ENCODE measurements around the gene TAS2R4. TPM values are rescaled to one million over a fixed set of nuclear protein-coding genes. Genes with fewer than 3 reads are reported as not detected.

Gene TAS2R4
- total and polyA plus RNA-seq, 2 of the 8 experiments (the other 6 are each of a cell fraction or from before 2014, with no cell fraction given), result 0.88 to 1.3 TPM

DNA sequence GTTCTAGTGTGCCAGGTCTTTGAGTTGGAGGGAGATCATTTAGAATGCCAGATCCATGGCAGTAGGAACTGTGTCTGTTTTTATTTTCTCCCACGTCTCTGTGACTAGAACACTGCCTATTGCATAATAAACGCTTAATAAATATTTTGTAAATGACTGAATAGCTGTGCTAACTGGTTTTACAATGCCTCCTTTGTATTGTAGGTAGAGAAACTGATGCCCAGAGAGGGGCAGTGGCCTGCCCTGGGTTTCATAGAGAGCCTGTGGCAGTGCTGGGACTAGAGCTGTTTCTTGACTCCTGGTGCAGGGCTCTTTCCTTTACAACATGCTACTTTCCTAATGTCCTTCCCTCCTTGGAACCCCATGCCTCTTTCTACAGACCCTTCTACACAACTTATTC is 16.1 kb downstream of the TAS2R4 start:
- Histone ChIP-seq H3K27me3 (replicated peaks in 1 of 4; ENCODE audit: control insufficient read depth in 3 of 4, extremely low read depth in 1 of 4, insufficient read depth in 3 of 4, low read length in 3 of 4) (no peaks in the 10 kb centered on the region), H3K79me1 (ENCODE audit: low read depth, low read length) (no peaks in the 10 kb centered on the region), H4K20me1 (replicated peaks in 1 of 2; ENCODE audit: control insufficient read depth in 1 of 2, insufficient read depth in 2 of 2, low read length in 2 of 2) (no peaks in the 10 kb centered on the region), H3K4me2 (ENCODE audit: insufficient read depth in 1 of 2, low read depth in 2 of 2, low read length in 2 of 2) (no peak overlapping the region), H3K9me3 (ENCODE audit: insufficient read depth in 2 of 2, low read depth in 1 of 2, low read length in 1 of 2) (no peaks in the 10 kb centered on the region), H2BK120ac (replicated peaks; ENCODE audit: low read depth, low read length) (no peak overlapping the region), H3K23ac (ENCODE audit: insufficient read length) (no peak overlapping the region), H3K14ac (ENCODE audit: insufficient read length) (no peak overlapping the region), H3K4ac (replicated peaks; ENCODE audit: insufficient read length, low read depth, low read length) (no peak overlapping the region), H2BK20ac (ENCODE audit: low read length) (no peak overlapping the region), H3K79me2 (ENCODE audit: control insufficient read depth in 1 of 2, insufficient read depth in 2 of 2, low read length in 2 of 2) (no peaks in the 10 kb centered on the region), H2BK15ac (ENCODE audit: low read length) (no peak overlapping the region), H3K4me1 (replicated peaks in 1 of 4; ENCODE audit: control insufficient read depth in 3 of 4, insufficient read depth in 4 of 4, low read length in 3 of 4) (no peaks in the 10 kb centered on the region), H2BK5ac (ENCODE audit: low read depth, low read length) (no peak overlapping the region), H3K36me3 (ENCODE audit: control insufficient read depth in 2 of 4, insufficient read depth in 4 of 4, low read length in 3 of 4) (peaks cover 0 to 19% (median 6%) of the 10 kb centered on the region in 4 experiments; a peak in 3 of 8 replicates), H3K23me2 (ENCODE audit: low read depth, low read length) (no peaks in the 10 kb centered on the region), H3K18ac (ENCODE audit: extremely low read depth, low read length) (no peak overlapping the region), H4K8ac (ENCODE audit: extremely low read depth, insufficient read depth, low read length) (no peak overlapping the region), H4K5ac (ENCODE audit: insufficient read length, low read depth, low read length) (no peak overlapping the region), H3K56ac (replicated peaks; ENCODE audit: insufficient read length, low read depth, low read length) (no peak overlapping the region), H3K9ac (replicated peaks in 1 of 4; ENCODE audit: extremely low read depth in 1 of 4, low read depth in 3 of 4, low read length in 3 of 4) (no peak overlapping the region), H3K4me3 (ENCODE audit: extremely low read depth in 1 of 4, insufficient read depth in 2 of 4, low read depth in 3 of 4, low read length in 4 of 4) (no peak overlapping the region), H2AK5ac (ENCODE audit: low read depth, low read length) (no peak overlapping the region), H4K91ac (replicated peaks; ENCODE audit: insufficient read length, low read length) (no peak overlapping the region), H2BK12ac (ENCODE audit: low read depth, low read length) (no peak overlapping the region), H3K27ac (ENCODE audit: low read depth, low read length) (no peak overlapping the region), H2AFZ (ENCODE audit: low read length) (no peak overlapping the region)
- POLR2A ChIA-PET (ENCODE audit: partially characterized antibody), result no interaction called here
- 86% methylated on average over 2 of the region's 2 CpGs; no CpG with 5 or more reads in 1 of the 2 experiments for WGBS, 2 experiments (ENCODE audit: extremely low coverage in 1 of 2, insufficient coverage in 1 of 2, insufficient read length in 1 of 2, insufficient replicate concordance in 2 of 2, low coverage in 1 of 2, low lambda C conversion rate in 2 of 2, missing lambda C conversion rate in 1 of 2)
- DNase-seq (ENCODE audit: low read depth in 1 of 2, low spot score in 2 of 2) (no peak), FAIRE-seq (no peak)
- CTCF ChIA-PET (ENCODE audit: partially characterized antibody), result interaction anchor here (0.7 kb wide), 1 partner anchor 31 kb away, joined by 3 read pairs; no protein-coding TSS in a partner anchor
- TF ChIP-seq BACH1 (IDR thresholded peaks at IDR 0.05; ENCODE audit: low read length), result no peak
- TF ChIP-seq KDM5A (IDR thresholded peaks at IDR 0.05; ENCODE audit: low read length), result no peak
- no peak for TF ChIP-seq SAP30 (IDR thresholded peaks at IDR 0.05; ENCODE audit: insufficient read depth, insufficient replicate concordance, low read length)
